Nucleus accumbens (tissue), 56 donors: ENCODE measurements around the gene SLC4A7.
"Not testable (repeated sequence)": the region's sequence is repeated elsewhere in the genome, so short reads cannot be mapped to it uniquely, and the experiment has no call there.

Source experiments
- DNase-seq, 56 donors: peaks; one replicate each; lab custom pipeline; 2025; lab: John Stamatoyannopoulos, UW

The SLC4A7 gene

GRCh38 chr3:27438352-27438751 is 45.8 kb downstream of the SLC4A7 start:
- DNase-seq: not testable (repeated sequence)

- no peak for DNase-seq
Observed at GRCh38 chr3:27431116-27431515, 53.1 kb downstream of the SLC4A7 start.

DNA sequence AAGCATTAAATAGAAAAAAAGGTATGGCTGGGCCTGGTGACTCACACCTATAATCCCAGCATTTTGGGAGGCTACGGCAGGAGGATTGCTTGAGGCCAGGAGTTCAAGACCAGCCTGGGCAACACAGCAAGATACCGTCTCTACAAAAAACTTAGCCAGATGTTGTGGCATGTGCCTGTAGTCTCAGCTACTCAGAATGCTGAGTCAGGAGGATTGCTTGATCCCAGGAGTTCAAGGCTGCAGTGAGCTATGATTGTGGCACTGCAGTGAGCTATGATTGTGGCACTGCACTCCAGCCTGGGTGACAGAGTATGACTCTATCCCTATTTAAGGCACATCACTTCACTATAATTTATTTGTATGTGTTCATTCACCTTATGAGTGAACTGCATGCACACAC is 54.3 kb downstream of the SLC4A7 start:
- no peak for DNase-seq

DNA sequence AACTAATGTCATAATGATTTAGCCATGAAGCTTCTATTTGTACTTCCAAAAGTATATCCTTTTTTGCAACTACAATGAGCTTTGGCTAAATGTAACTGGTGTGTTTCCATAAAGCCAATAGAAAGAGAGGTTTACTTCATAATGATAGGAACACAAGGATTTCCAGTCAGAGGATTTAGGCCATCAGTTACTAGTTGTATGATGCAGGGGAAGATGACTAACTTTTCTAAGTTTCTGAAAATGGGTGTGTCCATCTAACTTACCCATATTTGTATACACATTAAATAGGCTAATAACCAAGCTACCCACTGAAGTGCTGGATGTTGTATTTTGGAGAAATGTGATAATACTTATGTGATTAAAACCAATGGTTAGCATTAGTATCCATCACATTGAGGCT is 55.7 kb downstream of the SLC4A7 start:
- no peak for DNase-seq

DNA sequence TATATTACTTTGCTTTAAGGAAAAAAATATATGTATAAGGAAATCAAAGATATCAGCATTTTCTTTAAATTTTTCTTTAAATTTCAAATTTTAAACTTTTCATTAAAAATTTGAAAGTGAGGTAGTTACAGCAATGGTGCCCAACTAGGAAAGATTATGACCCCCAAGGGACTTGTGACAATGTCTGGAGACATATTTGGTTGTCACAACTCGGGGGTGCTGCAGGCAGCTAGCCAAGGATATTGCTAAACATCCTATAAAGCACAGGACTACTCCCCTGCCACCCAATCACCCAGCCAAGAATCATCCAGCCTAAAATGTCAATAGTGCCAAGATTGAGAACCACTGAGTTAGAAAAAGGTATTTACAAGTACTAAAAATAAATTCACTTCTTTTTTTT is 57.3 kb downstream of the SLC4A7 start:
- DNase-seq: no peak

GRCh38 chr3:27425896-27426565 is 58.2 kb downstream of the SLC4A7 start:
- no peak for DNase-seq

GRCh38 chr3:27424812-27425521 is 59.2 kb downstream of the SLC4A7 start:
- DNase-seq: not testable (repeated sequence)

- DNase-seq: no peak
Observed at GRCh38 chr3:27423463-27423862, 60.7 kb downstream of the SLC4A7 start.

DNA sequence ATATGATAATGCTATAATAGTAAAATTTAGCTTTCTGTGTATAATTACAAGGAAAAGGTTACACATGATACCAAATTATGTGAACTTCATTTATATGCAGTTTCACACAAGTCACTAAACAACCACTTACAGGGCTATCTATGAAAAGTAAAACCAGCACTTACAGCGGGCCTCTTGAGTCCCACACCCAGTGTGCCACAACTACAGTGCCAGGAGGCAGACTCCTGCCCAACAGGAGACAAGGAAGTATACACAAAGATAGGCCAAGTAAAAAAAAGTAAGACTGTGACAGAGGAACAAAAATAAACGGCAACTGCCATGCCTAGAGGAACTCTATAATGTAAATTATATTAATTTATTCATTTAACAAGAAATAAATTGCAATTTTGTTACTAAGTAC is 61.6 kb downstream of the SLC4A7 start:
- no peak for DNase-seq

- DNase-seq: no peak
Observed at GRCh38 chr3:27415202-27415601, 69.0 kb downstream of the SLC4A7 start.

DNA sequence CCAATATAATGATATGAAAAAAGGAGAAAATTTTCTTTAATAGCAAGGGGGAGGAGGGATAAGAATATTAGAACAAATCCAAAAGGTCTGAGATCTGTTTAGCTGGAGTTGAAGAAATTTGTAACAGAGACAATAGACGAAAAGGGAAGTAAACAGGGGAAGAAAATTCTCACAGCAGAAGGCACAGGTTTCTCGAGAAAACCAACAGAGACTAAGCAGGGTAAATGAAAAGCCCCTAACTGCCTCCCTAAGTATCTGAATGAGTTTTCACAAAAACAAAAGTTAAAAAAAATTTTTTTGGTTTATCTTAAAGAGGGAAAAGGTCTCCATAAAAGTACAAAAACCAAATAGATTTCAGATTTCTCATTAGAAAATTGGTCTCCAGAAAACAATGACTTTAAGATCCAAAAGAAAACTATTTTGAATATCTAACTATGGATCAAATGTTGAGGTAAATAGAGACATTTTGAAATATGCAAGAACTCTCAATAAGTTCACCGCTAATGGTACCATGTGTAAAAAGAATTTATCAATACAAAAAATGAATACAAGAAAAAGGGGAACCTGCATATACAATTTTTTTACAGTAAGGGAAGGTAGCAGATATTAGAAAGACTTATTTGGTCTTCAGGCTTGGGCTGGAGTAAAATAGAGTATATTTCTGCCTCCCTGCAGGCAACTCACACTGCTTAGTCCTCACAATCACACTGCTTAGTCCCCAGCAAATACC is 91.1 kb downstream of the SLC4A7 start:
- no peak for DNase-seq

GRCh38 chr3:27392414-27392813 is 91.8 kb downstream of the SLC4A7 start:
- DNase-seq: not testable (repeated sequence)

DNA sequence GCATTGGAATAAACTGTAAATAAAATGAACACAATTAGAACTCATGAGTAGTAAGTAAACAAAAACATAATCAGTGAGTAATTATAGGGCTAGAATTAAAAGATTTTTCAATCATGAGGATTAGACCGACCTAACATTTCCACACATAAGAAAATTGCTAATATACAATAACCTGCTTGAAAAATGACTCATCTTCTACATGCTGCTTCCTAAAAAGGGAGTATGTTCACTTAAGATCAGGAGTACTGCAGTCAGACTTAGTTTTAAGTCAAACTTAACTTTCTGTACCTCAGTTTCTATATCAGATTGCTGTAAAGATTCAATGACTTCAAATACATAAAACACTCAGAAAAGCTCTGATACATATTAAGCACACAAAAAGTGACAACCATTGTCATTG is 92.4 kb downstream of the SLC4A7 start:
- no peak for DNase-seq

DNA sequence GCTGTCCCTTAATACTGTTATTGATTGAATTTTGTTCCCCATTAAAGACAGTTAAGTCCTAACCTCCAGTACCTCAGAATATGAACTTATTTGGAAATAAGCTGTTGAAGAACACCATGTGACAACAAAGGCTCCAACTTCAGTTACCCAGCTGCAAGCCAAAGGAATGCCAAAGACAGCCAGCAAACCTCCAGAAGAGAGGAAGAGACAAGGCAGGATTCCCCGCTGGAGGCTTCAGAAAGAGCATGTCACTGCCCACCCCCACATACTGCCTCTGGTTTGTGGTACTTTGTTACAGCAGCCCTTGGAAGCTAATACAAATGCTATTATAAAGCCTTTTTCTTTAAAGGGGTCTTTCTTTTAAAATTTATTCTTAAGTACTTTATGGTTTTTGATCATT is 96.6 kb downstream of the SLC4A7 start:
- no peak for DNase-seq

DNA sequence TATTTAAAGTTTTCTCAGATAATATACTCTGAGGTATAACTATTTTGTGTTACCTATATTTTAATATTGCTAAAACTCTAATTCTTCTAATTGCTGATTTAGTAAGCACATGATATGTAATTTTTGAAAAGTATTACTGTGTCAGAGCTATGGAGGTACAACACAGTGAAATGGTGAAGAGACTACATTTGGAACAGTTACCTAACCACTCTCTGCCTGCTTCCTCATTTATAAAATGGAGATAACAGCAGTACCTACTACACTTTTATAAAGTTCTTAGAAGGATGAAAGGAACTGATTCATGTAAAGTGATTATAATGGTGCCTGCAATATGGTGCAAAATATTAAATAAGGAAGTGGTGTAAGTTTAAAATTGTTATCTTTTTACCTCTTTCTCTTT is 98.7 kb downstream of the SLC4A7 start:
- DNase-seq: no peak

GRCh38 chr3:27384191-27384590 is 100.0 kb downstream of the SLC4A7 start:
- no peak for DNase-seq

DNA sequence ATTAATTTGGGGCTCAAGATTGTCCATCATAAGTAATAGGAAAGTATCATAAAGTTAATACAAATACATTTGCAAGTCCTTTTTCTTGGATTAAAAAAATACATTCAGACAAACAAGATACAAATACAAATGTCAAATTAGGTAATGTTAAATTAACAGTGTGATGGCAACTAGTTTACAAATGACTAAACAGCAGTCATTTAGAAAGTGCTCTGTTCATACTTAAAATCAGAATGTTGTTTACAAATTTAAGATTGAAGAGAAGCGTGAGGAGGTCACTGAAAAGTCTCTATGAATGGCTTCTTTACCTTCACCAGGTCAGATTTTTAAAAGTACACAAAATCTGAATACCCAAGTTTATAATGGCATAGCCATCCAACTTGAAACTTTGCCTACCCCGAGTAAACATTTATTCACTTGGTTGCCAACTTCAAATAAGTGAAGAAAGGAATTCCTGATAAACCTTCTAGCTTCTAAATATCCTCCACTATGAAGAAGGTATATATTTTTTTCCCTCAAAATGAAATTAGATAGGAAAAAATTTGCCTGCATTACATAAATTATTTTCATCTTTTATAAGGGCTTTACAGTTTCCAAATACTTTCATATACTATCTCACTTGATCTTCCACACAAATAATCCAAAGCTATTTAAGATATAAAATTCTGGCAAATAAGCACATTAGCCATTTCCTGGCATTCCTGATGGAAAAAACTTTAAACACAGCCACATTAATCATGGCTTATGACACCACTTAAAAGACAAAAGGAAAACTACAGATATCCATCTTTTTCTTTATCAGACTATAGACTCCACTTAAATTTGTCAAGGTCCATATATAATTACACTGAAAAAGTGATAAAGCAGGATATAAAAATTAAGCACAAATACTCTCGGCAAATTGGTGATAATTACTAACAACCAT is 103.5 kb downstream of the SLC4A7 start:
- no peak for DNase-seq

DNA sequence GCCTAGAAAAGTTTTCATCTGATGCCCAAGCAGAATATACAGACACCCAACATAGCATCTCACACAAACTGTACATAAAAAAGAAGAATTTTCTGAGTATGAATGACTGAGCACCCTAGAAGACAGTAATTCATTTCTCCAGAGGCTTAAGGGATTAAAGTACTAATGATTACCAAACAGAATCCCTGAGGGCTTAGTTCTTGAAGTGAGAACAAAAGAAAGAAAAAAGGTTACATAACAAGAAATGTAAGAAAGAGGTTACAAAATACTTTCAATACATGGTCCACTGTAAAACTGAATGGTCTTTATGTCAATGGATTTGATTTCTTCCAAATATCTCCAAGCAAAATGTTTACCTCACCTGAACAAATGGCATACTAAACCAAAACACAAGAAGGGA is 105.9 kb downstream of the SLC4A7 start:
- DNase-seq: no peak

DNA sequence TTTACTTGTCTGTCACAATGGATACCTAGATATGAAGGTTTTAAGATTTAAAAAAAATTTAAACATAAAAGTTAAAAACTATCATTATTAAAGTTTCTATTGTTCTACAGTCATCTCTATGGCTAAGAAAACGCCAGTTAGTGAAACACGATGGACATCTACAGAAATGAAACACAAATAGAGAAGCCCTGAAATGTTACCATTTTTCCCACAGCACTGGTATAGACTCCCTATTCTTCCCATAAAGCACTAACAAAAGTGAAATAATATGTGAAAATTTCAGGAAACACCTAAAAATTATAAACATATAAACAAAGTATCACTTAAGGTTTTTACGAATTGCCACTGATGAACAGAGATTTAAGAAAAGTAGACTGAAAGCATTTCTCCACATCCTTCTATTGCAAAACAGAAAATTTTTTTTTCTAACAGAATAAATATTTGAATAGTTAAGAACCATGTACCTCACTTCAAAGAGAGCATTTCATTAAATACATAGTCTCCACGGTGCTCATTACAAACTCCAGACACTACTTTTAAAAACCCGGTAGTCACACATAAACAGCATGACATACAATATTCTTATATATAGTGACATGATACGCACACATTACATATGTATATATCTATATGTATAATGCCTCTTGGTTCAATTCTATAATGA is 107.9 kb downstream of the SLC4A7 start:
- no peak for DNase-seq
